GM21390 (cell line): ENCODE results near the gene MX2.

Experiments
- ATAC-seq: cut with Tn5 transposase; IDR thresholded peaks from one replicate; pipeline ENCODE4 v1.9.1; 2021; ENCODE audit not compliant: unreplicated experiment

MX2 gene

DNA sequence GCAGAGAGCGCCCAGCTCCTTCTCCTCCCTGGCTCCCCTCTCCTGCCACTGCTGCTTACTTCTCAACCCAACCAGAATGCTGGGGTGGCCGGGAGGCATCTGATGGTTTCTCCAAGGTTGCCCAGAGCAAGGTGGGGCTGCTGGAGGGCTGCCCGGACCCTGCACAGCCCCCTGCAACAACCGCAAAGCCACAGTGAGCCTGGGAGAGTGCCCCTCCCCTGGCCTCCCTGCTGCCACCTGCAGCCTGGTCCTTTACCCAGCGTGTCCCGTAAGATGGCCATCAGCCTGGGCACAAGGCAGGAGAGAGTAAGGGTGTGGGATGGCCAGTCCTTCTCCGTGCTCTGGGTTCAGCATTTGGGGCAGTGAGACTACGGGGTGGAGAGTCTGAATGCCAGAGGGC lies 17.0 kb downstream of the MX2 start:
- ATAC-seq, result no peak

- no peak for ATAC-seq
These were observed 18.1 kb downstream of the MX2 start for GRCh38 chr21:41379901-41380300.

- no peak for ATAC-seq
These were observed 19.9 kb downstream of the MX2 start for GRCh38 chr21:41381731-41382130.

- no peak for ATAC-seq
These were observed 25.4 kb downstream of the MX2 start for GRCh38 chr21:41387042-41387819.

- no peak for ATAC-seq
These were observed 26.0 kb downstream of the MX2 start for GRCh38 chr21:41387824-41388223.

GRCh38 chr21:41388259-41388658 lies 26.4 kb downstream of the MX2 start:
- ATAC-seq, result no peak

DNA sequence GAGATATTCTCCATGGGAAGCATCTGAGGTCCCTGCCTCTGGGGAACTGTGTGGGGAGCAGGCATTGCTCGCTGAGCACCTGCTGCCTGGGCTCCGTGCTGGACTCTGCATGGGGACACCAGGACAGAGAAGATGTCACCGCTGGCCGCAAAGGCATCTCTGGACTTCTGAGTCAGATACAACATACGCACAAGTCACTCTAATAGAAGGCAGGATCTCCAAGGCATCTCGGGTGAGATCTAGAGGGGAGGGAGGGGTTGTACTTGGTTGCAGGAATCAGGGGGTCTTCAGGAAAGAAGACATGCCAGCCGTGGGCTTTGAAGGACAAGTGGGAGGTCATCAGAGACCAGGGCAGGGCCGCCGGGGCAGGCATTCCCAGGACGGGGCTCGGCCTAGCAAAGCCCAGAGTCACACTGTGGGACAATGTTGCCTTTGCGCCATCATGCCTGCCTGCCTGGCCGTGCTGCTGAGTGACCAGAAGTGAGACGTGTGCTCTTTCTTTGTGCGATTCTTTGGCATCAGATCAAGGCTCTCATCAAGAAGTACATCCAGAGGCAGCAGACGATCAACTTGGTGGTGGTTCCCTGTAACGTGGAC lies 28.3 kb downstream of the MX2 start:
- no peak for ATAC-seq

DNA sequence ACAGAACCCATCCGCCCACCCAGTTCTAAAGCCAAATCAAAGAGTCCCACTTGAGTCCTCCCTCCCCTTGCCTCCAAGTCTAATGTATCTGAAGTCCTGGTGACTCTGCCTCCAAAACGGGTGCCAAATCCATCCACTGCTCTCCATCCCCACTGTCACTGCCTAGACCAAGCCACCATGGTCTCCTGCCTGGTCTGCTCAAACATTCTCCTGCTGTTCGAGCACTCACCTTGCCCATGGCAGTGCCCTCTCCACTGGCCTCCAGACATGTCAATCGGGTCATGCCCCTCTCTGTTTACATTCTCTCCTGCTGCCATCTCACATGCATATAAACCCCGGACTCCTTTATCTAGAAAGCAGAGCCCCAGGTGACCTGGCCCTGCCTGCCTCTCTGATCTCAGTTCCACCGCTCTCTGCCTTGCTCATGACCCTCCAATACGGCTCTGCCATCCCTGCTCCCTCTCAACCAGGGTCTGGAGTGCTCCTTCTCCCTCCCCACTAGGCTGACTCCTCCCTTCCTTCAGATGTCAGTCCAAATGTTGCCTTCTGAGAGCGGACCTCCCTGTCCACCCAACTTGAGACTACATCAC lies 32.1 kb downstream of the MX2 start:
- ATAC-seq, result no peak

DNA sequence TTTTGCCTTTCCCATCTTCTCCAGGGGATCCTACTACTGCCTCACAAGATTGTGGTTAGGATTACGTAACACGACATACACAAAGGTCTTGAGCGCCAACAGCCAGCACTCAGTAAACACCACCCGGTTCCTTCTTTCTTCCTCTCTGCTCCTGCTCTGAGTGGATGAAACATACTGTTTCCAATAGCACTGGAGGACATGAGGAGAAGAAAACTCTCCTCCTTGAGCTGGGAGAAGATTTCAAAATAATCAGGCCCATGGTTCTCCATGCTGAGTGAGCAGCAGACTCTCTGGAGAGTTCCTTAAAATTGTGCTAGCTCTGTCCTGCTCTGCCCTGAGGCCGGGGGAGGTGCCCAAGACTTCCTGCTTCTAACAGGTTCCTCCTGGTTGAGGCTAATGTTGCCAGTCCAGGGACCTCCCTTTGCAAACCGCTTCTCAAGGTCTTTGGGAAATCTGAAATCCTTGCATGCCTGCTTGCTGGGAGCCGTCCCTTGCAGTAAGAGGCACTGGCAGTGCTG lies 34.8 kb downstream of the MX2 start:
- ATAC-seq, result no peak

DNA sequence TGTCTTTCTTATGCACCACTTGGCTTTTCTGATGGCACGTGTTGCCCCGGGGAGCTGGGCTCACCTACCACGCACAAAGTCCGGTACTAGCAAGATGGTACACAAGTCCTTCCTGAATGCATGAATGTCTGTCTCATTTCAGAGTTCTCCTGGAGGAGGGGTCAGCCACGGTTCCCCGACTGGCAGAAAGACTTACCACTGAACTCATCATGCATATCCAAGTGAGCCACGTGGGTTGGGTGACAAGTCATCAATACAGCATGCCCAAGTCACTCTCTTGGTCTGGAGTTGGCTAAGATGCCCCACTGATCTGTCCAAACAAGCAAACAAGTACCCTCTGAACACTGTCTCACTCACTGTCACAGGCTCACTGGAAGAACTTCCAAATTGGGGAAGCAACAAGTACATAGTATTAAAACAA lies 35.7 kb downstream of the MX2 start:
- no peak for ATAC-seq

DNA sequence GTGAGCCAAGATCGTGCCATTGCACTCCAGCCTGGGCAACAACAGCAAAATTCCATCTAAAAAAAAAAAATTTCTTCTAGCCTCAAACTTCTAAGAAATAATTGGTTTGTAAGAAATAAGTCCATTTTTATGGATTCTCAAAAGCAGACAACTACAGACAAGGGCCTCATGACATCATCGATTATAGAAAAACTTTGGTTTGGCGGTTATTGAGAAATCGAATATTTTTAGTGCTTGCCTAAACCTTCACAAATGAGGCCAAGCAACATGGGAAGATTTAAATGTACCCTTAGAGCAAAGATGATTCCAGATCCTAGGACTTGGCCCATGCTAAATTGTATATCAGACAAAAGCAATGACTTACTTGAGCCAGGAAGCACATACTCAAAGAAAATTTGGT lies 36.4 kb downstream of the MX2 start:
- ATAC-seq, result no peak

DNA sequence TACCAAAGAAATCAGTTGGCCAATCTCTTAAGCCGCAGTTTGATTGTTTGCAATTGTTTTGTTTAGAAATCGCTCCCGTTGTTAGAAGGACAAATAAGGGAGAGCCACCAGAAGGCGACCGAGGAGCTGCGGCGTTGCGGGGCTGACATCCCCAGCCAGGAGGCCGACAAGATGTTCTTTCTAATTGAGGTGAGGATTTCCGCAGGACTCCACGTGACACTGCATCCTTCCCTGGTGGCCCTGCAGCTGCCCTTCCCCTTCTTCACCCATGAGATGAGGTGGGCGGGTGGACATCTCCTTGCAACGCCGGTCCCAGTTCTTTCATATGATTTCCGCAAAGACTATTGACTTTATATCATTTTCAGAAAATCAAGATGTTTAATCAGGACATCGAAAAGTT lies 37.0 kb downstream of the MX2 start:
- no peak for ATAC-seq

- no peak for ATAC-seq
These were observed 37.5 kb downstream of the MX2 start for GRCh38 chr21:41399246-41399800.

DNA sequence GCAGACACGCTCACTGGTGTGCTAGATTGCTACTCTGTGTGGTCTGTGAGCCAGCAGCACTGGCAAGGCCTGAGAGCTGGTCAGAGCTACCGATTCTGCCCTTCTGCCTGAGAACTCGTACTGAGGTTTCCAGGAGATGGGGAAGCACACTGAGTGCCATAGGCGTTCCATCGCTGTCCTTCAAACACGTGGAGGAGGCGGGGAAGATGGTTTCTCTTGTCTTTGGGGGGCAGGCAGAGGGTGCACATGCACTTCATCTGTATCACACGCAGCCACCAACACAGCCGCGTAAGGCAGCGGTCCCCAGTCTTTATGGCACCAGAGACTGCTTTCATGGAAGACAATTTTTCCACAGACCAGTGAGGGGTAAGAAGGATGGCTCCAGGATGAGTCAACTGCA lies 40.4 kb downstream of the MX2 start:
- no peak for ATAC-seq

DNA sequence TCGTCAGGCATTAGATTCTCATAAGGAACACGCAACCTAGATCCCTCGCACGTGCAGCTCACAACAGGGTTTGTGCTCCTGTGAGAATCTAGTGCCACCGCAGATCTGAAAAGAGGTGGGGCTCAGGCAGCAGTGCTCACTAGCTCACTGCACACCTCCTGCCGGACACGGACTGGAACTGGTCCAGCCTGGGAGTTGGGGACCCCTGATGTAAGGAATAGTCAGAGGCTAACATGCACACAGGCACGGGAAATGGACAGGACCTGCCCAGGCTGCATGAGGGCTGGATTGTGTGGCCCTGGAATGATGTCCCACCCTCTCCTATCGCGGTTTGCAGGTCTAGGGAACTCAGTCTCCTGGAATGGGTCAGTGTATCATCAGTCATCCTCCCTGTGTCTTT lies 41.0 kb downstream of the MX2 start:
- no peak for ATAC-seq

DNA sequence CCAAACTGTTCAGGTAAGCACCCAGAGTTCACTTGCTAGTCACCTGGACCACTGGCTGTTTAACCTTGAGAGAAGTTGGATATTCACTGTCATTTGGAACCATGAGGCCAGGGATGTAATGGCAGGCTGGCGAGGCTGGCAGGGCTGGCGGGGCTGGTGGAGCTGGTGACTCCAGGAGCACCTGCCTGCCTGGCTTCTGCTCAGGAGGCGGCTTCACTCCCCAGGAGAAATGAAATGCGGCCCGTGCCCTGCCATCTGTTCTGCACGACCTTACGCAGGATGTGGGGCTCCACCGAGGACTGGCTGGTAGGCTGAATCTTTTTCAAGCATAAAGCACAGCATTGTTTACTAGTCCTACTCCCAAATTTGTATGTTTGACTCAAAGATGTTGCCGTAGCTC lies 41.5 kb downstream of the MX2 start:
- ATAC-seq, result no peak

GRCh38 chr21:41403966-41404365 lies 42.1 kb downstream of the MX2 start:
- no peak for ATAC-seq

DNA sequence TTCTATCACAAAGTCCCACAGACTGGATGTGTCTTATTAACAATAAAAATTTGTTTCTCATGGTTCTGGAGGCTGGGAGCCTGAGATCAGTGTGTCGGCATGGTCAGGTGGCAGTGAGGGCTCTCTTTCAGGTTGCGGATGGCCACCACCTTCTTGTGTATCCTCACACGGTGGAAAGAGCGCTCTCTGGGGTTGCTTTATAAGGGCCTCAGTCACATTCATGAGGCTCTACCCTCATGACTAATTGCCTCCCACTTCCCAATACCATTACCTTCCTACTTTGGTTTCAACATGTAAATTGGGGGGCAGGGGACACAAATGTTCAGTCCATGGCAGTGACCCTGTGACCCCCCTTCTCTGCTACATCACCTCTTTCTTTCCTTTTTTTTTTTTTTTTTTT lies 43.5 kb downstream of the MX2 start:
- no peak for ATAC-seq

DNA sequence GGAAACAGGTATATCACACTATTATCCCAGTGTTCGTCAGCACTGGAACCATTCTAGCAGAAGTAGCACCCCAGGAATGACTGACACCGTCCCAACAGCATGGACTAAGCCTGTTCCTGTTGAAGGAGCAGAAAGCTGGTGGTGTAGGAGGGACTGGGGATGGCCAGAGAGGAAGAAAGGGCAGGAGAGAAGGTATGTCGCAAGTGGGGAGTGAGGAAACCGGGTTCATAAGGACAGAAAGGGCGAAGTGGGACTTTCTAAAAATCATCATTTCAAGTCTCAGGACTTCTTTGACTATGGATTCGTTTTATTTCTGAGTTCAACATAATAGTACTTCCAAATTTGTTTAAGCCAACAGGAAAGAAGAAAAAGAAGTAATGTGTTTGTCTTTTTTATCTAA lies 44.5 kb downstream of the MX2 start:
- ATAC-seq, result no peak

GRCh38 chr21:41407541-41408460 lies 46.0 kb downstream of the MX2 start:
- ATAC-seq, result no peak

DNA sequence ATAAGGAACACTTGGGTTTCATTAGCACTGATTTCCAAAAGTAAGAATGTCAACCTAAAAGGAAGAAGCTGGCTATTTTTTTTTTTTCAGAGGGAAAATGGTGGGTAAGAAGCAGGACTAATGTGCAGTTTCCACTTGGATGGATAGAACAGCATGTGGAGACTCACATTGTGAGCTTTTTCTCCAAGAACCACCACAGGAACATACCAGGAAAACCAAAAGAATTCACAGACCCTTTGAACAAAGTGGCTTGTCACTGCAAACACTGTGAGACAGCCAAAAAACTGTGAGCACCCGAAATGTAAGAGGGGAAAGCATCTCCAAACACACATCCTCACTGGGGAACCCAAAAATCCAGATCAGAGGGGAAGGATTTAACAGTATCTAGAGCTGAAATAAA lies 48.5 kb downstream of the MX2 start:
- no peak for ATAC-seq
